ENCODE data around the gene NLRC3.

- TF ChIP-seq EZH2phosphoT487 (IDR thresholded peaks at IDR 0.05; ENCODE audit: insufficient read depth, low read depth) = no peak
- no peak for TF ChIP-seq EZH2 (IDR thresholded peaks at IDR 0.05; ENCODE audit: insufficient read depth, poor library complexity, severe bottlenecking)
These were observed 1.7 kb downstream of the NLRC3 start for GRCh38 chr16:3575491-3575890.
